Inferior parietal cortex (tissue), 1 donor: ENCODE results near the gene DDX52.

Source experiments
- DNase-seq: peaks from one replicate; pipeline ENCODE4 v3.0.0-alpha.2; 2016; ENCODE audit errors: extremely low spot score

DDX52 gene

GRCh38 chr17:37576281-37576680, 67.0 kb downstream of the DDX52 start:
- no peak for DNase-seq

- no peak for DNase-seq
Observed at GRCh38 chr17:37574427-37574826, 68.8 kb downstream of the DDX52 start.

DNA sequence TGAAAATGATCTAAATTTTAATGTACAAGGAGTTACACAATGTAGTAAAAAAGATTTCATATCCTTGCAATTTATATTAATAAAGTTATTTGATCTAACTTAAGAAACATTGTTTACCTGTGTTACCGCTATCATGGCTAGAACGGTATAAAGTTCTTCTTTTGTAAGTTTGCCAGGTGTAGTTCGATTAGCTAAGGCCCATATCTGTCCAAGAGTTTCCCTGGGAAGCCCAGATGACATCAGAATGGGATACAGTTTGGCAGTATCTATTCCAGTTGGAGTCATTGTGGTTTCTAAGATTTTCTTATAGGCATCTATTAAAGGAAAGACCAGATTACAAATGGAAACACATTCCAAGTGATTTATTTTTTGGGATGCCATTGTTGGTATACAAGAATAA, 71.6 kb downstream of the DDX52 start:
- DNase-seq: no peak

DNA sequence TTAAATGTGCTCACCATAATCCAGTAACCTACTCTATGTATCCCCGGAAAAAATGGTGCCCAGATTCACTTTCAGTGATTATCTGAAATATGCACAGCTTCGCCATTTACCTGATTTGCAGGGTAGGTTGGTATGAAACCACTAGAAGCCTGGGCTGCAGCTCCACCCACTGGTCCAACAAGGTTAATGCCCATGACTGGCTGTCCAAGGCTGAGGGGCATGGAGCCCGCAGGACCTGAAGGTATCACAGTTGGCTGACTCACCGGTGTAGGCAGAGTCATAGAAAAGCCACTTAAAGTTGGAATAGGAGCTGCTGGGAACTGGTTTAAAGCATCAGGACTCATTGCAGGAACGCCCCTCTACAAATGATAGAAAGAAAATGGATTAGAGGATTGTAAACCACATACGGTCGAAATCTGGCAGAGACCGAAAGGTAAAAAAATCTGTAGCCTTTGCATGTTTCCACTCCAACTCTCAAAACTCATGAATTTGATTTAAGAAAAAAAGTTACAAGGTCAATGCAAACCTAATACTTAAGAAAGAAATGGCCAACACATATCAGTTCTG, 72.6 kb downstream of the DDX52 start:
- DNase-seq: no peak

- DNase-seq: no peak
Observed at GRCh38 chr17:37568350-37569053, 74.7 kb downstream of the DDX52 start.

DNA sequence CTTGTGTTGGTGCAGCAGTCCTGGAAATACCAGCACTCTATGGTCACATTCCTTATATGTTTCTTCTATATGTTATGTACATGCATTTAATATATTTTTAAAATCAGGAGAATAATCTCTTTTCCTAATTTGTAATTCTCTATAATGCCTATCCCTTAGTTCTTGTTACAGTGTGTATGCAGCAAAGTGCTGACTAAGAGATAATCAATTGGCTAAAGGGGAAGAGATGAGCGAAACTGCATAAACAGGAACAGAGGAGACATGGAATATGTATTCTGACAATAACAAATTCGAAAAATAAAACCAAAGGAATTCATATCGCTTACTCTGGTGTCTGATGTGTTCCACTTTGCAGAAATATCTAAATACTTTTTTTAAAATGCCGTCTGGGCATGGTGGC, 75.7 kb downstream of the DDX52 start:
- DNase-seq: no peak

- no peak for DNase-seq
Observed at GRCh38 chr17:37567137-37567536, 76.1 kb downstream of the DDX52 start.

GRCh38 chr17:37564252-37564651, 79.0 kb downstream of the DDX52 start:
- no peak for DNase-seq

DNA sequence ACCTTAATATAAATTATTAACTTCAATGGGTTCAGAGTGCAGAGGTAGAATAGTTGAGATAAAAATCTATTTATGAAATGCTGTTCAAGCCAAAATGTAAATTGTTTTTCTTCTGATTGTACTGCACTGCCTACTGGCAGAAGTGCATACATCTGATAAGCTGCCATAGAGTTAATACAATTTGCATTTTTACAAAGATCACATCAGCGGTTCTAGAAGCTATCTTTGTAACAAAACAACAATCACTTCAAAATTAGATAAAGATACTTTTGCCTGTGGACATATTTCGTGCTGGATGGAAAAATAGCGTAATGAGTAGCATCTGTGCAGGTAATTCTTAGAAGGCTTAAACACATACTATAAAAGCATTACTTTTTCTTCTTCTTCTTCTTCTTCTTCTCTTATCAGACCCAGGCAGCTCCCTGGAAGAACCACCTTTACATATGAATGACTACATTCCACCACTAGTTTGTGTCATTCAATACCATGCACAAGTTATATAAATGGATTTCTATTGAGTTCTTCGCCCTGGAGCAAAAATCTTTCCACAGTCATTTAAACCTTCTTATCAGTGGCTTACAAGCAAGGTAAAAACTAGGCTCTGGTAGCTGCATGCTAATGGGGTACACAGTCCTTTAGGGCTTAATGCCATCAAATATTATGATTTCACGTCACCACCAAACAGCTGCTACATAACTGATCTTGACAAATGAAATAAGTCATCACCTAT, 81.1 kb downstream of the DDX52 start:
- DNase-seq: no peak
